Progenitor cell of endocrine pancreas (in vitro differentiated cells): ENCODE measurements around the gene JAML. TPM values are rescaled to one million over a fixed set of nuclear protein-coding genes. Genes with fewer than 3 reads are reported as not detected.

ENCODE experiments used
- DNase-seq: peaks from one replicate; pipeline ENCODE4 v3.0.0; 2021; ENCODE audit warnings: low spot score; ENCODE audit not compliant: unreplicated experiment
- H3K27ac Mint-ChIP-seq: 2 replicates; pipeline ENCODE4 v1.8.0; 2021; ENCODE audit warnings: mild to moderate bottlenecking, moderate library complexity, mixed read lengths
- H3K27me3 Mint-ChIP-seq: 2 replicates; pipeline ENCODE4 v1.8.0; 2021; ENCODE audit warnings: mixed read lengths
- H3K36me3 Mint-ChIP-seq: 2 replicates; pipeline ENCODE4 v1.8.0; 2022; ENCODE audit warnings: mixed read lengths; ENCODE audit not compliant: insufficient read depth
- H3K4me1 Mint-ChIP-seq: 2 replicates; pipeline ENCODE4 v1.8.0; 2021; ENCODE audit warnings: low read depth, mixed read lengths
- H3K4me3 Mint-ChIP-seq: 2 replicates; pipeline ENCODE4 v1.8.0; 2021; ENCODE audit warnings: low read depth, mild to moderate bottlenecking, moderate library complexity, mixed read lengths
- H3K9me3 Mint-ChIP-seq: 2 replicates; pipeline ENCODE4 v1.8.0; 2021; ENCODE audit warnings: low read depth, mixed read lengths
- CTCF ChIP-seq: fragments of 200-600 bp; sonication (generic); IDR thresholded peaks from one replicate; pipeline ENCODE4 v1.5.0; 2021; ENCODE audit warnings: antibody characterized with exemption, mild to moderate bottlenecking; ENCODE audit not compliant: unreplicated experiment
- total RNA-seq: library from RNA; stranded (reverse); gene quantifications from 2 replicates; pipeline ENCODE4 v1.2.1, GENCODE V29; 2021

JAML gene
- total RNA-seq, 1 donor from 2014 or later: 0.22 TPM

GRCh38 chr11:118149493-118149892, 75.3 kb downstream of the JAML start:
- H3K4me3 Mint-ChIP-seq: no peak overlapping the region
- H3K9me3 Mint-ChIP-seq: no peaks in the 10 kb centered on the region
- H3K27ac Mint-ChIP-seq: no peak overlapping the region
- H3K4me1 Mint-ChIP-seq: peaks cover 5% of the 10 kb centered on the region
- no peak for TF ChIP-seq CTCF
- H3K36me3 Mint-ChIP-seq: no peaks in the 10 kb centered on the region
- no peak for DNase-seq
- peaks cover 91% of the 10 kb centered on the region for H3K27me3 Mint-ChIP-seq

- no peak for TF ChIP-seq CTCF
- Mint-ChIP-seq H3K27me3 (peaks cover 91% of the 10 kb centered on the region), H3K4me1 (peaks cover 4% of the 10 kb centered on the region), H3K4me3 (no peak overlapping the region), H3K36me3 (no peaks in the 10 kb centered on the region), H3K9me3 (no peaks in the 10 kb centered on the region), H3K27ac (no peak overlapping the region)
- no peak for DNase-seq
These were observed 76.0 kb downstream of the JAML start for GRCh38 chr11:118148856-118149255.

GRCh38 chr11:118148240-118148639, 76.6 kb downstream of the JAML start:
- Mint-ChIP-seq H3K27me3 (peaks cover 90% of the 10 kb centered on the region), H3K4me3 (no peak overlapping the region), H3K9me3 (no peaks in the 10 kb centered on the region), H3K27ac (no peak overlapping the region), H3K4me1 (no peaks in the 10 kb centered on the region), H3K36me3 (no peaks in the 10 kb centered on the region)
- DNase-seq: no peak
- TF ChIP-seq CTCF: no peak

- Mint-ChIP-seq H3K9me3 (no peaks in the 10 kb centered on the region), H3K27ac (no peak overlapping the region), H3K4me3 (no peak overlapping the region), H3K36me3 (no peaks in the 10 kb centered on the region), H3K4me1 (no peaks in the 10 kb centered on the region), H3K27me3 (peaks cover 94% of the 10 kb centered on the region)
- no peak for TF ChIP-seq CTCF
- DNase-seq: no peak
These were observed 77.3 kb downstream of the JAML start for GRCh38 chr11:118147502-118147901.

- TF ChIP-seq CTCF: no peak
- peak overlapping the region; percentile 69 for H3K27ac Mint-ChIP-seq
- peaks cover 94% of the 10 kb centered on the region for H3K27me3 Mint-ChIP-seq
- no peaks in the 10 kb centered on the region for H3K36me3 Mint-ChIP-seq
- peak overlapping the region; percentile 69 for H3K4me3 Mint-ChIP-seq
- no peak for DNase-seq
- H3K4me1 Mint-ChIP-seq: no peaks in the 10 kb centered on the region
- no peaks in the 10 kb centered on the region for H3K9me3 Mint-ChIP-seq
These were observed 78.3 kb downstream of the JAML start for GRCh38 chr11:118146554-118146953.
